Testis (tissue), 3 donors: ENCODE measurements around the gene MBNL2. TPM values are rescaled to one million over a fixed set of nuclear protein-coding genes. Genes with fewer than 3 reads are reported as not detected.

ENCODE experiments used
- DNase-seq: peaks from one replicate; pipeline ENCODE4 v3.0.0-alpha.2; 2019
- H3K27ac ChIP-seq, 2 donors: fragments of 200-600 bp; sonication (generic); one replicate each; pipeline ENCODE4 v1.5.1; 2019
- H3K27me3 ChIP-seq: fragments of 200-600 bp; sonication (generic); one replicate; pipeline ENCODE4 v1.5.1; 2019
- H3K36me3 ChIP-seq: fragments of 200-600 bp; sonication (generic); one replicate; pipeline ENCODE4 v1.5.1; 2017; ENCODE audit warnings: low read depth; ENCODE audit errors: missing control alignments
- H3K4me1 ChIP-seq: fragments of 200-600 bp; sonication (generic); one replicate; pipeline ENCODE4 v1.5.1; 2019
- H3K4me3 ChIP-seq, 2 donors: fragments of 200-600 bp; sonication (generic); one replicate each; pipeline ENCODE4 v1.5.1; 2017 to 2019
- H3K9me3 ChIP-seq: fragments of 200-600 bp; sonication (generic); one replicate; pipeline ENCODE4 v1.5.1; 2017
- POLR2A ChIP-seq: fragments of 450-650 bp; IDR thresholded peaks from one replicate; pipeline ENCODE4 v1.6.1; 2017; ENCODE audit warnings: antibody characterized with exemption, mild to moderate bottlenecking, moderate library complexity
- WGBS, 2 donors: methylation state at CpG; one replicate each; pipeline ENCODE4 v1.1.5; 2018; 5-methylcytosine and 5-hydroxymethylcytosine counted together
- intact Hi-C: fragments of 100-400 bp; cut with DNase I; formaldehyde crosslinking; loops from one replicate; pipeline ENCODE4 v1.15.1; 2023; ENCODE audit warnings: low total_unique reads
- polyA plus RNA-seq: library from polyadenylated mRNA; stranded (reverse); fragments of 350-450 nt; fragmentation: Illumina TruSeq; extraction: RNeasy Lipid Tissue Mini Kit (QIAGEN cat#74804); gene quantifications from one replicate; pipeline ENCODE4 v1.2.3, GENCODE V29; 2014; ENCODE audit warnings: low read depth, low replicate concordance; ENCODE audit not compliant: insufficient read depth
- total RNA-seq, 2 donors: library from RNA; depleted of rRNA; stranded (reverse); fragments of >200 nt; gene quantifications; one replicate each; pipeline ENCODE4 v1.2.3, GENCODE V29; 2016
- TF ChIP-seq, protein P1 (sequence below), 3 experiments: fragments of 450-650 bp in 2 of 3; fragments of 200-600 bp in 1 of 3; sonication (generic) in 1 of 3; IDR thresholded peaks; one replicate each; pipeline ENCODE4 v1.5.1; 2016 to 2019; ENCODE audit warnings: antibody characterized with exemption in 3 of 3, mild to moderate bottlenecking in 2 of 3, moderate library complexity in 1 of 3

Gene MBNL2
- total and polyA plus RNA-seq, 3 donors from 2014 or later: 21.5 to 83.0 (median 69.4) TPM

DNA sequence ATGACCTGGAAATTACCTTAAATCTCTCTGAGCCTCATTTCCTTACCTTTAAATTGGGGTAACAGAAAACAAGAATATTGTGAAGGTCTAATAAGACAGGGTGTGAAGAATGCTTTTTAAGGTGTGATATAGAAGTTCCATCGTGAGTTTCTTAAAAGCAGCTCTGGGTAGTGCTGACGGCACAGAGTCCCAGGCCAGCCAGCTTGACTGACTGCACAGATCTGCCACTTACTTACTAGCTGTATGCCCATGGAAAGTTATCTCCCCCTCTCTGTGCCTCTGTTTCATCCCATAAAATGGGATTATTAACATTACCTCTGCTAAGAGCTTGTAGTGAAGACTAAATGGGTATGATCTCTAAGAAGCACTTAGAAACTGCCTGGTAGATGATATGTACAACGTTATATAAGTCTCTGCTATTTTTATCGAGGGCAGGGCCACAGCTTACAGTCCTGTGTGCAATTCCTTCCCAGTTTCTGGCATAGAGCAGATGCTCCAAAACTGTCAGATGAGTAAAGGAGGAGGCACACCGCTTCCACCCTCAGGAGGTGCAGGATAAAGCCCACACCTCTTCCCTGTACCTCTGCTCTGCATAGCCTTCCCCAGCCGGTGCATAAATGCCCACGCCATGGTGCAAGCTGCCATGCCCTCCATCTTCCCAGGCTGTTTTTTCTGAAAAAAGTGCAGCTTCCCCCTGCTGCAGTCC lies 99.6 kb downstream of the MBNL2 start:
- no peak overlapping the region for H3K27ac ChIP-seq
- peaks cover 7% of the 10 kb centered on the region for H3K4me1 ChIP-seq
- TF ChIP-seq POLR2A: no peak
- TF ChIP-seq, protein P1, sequence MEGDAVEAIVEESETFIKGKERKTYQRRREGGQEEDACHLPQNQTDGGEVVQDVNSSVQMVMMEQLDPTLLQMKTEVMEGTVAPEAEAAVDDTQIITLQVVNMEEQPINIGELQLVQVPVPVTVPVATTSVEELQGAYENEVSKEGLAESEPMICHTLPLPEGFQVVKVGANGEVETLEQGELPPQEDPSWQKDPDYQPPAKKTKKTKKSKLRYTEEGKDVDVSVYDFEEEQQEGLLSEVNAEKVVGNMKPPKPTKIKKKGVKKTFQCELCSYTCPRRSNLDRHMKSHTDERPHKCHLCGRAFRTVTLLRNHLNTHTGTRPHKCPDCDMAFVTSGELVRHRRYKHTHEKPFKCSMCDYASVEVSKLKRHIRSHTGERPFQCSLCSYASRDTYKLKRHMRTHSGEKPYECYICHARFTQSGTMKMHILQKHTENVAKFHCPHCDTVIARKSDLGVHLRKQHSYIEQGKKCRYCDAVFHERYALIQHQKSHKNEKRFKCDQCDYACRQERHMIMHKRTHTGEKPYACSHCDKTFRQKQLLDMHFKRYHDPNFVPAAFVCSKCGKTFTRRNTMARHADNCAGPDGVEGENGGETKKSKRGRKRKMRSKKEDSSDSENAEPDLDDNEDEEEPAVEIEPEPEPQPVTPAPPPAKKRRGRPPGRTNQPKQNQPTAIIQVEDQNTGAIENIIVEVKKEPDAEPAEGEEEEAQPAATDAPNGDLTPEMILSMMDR (IDR thresholded peaks at IDR 0.05): no peak
- H3K27me3 ChIP-seq: no peaks in the 10 kb centered on the region
- intact Hi-C loops: no loop called here
- H3K9me3 ChIP-seq: no peaks in the 10 kb centered on the region
- no peak for DNase-seq
- H3K36me3 ChIP-seq: no peaks in the 10 kb centered on the region
- 76 to 84% methylated on average over 7 of the region's 7 CpGs for WGBS, 2 donors
- H3K4me3 ChIP-seq: no peak overlapping the region

DNA sequence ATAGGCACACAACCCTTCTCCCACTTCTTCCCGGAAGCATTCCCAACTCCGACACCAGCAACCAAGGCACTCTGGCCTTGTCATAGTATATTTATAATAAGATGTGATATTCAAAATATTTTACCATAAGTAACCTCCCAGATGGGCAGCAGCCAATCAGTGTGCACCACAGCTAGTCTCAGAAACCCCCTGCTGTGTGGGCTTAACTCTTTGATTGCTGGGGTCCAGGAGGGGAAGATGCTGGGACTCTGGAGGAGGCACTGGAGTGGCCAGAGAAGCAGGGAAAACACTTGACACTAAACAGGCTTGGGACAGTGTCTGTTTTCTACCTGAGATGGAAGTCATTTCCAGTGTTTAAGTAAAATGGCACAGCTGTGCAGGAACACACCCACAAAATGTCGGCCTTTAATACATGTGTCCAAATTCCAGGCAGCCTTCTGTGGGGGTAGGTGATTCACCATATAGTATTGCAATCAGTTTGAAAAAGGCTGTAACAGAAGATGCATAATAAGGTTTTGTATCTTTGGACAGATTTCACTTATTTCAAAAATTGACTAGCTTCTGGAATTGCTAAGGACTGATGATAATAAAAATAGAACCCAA lies 100.7 kb downstream of the MBNL2 start:
- Histone ChIP-seq H3K9me3 (no peaks in the 10 kb centered on the region), H3K27ac (no peak overlapping the region), H3K4me3 (no peak overlapping the region), H3K4me1 (peaks cover 11% of the 10 kb centered on the region), H3K27me3 (no peaks in the 10 kb centered on the region), H3K36me3 (no peaks in the 10 kb centered on the region)
- intact Hi-C loops: no loop called here
- WGBS, 2 donors: 93% methylated on average over 3 of the region's 3 CpGs
- no peak for TF ChIP-seq POLR2A
- TF ChIP-seq, protein P1 (IDR thresholded peaks at IDR 0.05): no peak
- DNase-seq: no peak

DNA sequence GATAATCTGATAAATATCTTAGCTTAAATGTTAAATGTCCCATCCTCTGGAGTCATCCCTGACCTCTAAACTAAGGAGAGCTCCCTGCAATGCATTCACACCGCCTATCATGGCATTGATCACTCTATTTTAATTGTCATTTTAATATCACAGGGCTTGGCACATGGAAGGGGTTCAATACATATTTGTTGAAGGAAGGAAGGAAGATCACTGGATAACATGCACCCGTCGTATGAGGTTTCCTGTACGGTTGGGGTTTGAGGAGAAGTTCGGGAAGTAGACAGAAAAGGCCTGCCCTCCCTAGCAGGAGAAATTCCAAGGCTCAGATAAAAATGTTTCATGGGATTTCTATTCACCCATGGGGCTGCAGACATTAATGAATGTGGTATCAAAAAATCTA lies 102.0 kb downstream of the MBNL2 start:
- intact Hi-C loops: no loop called here
- 91 to 94% methylated on average over 5 of the region's 5 CpGs for WGBS, 2 donors
- Histone ChIP-seq H3K4me3 (no peak overlapping the region), H3K36me3 (no peaks in the 10 kb centered on the region), H3K9me3 (no peaks in the 10 kb centered on the region), H3K27ac (no peak overlapping the region), H3K4me1 (peaks cover 8% of the 10 kb centered on the region), H3K27me3 (no peaks in the 10 kb centered on the region)
- DNase-seq: no peak
- TF ChIP-seq POLR2A: no peak
- TF ChIP-seq, protein P1 (IDR thresholded peaks at IDR 0.05): no peak

DNA sequence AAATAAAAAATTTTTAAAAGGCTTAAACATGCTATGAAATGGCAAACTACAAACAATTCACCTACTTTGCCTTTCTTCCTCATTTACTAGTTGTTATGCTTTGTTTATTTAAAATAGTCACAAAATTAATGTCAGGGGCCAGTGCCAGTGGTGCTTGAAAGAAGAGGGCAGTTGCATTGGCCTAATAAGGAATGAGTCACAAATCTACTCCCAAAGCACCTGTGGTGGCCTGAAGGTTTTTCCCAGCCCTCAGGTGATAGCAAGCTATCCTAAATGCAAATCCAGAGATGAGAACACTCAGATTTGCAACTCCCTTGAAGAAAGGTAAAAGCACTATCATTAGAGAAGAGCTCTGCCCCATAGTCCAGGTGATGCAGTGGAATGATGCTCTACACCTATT lies 103.6 kb downstream of the MBNL2 start:
- no peak for TF ChIP-seq POLR2A
- TF ChIP-seq, protein P1 (IDR thresholded peaks at IDR 0.05): no peak
- no peak for DNase-seq
- H3K36me3 ChIP-seq: no peaks in the 10 kb centered on the region
- peaks cover 9% of the 10 kb centered on the region for H3K4me1 ChIP-seq
- no peak overlapping the region for H3K4me3 ChIP-seq
- H3K27me3 ChIP-seq: no peaks in the 10 kb centered on the region
- intact Hi-C loops: no loop called here
- H3K9me3 ChIP-seq: no peaks in the 10 kb centered on the region
- H3K27ac ChIP-seq: no peak overlapping the region

DNA sequence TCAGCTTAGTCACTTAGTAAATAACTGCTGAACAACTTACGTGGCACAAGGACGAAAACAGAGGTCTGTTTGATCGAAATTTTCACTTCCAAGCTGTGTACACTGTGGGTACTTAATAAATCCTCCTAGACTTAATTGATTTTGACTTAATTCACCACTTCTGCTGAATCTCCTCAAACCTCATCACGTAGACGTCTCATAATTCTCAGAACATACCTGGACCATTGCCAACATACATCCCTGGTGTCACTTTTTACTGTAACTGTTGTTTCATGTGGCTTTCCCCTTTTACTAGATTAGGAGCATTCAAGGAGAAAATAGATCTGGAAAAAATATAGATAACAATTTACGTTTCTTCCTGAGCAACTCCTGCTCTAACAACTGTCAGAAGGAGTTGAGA lies 105.0 kb downstream of the MBNL2 start:
- WGBS, 2 donors: 66 to 76% methylated on average over 6 of the region's 6 CpGs
- Histone ChIP-seq H3K27me3 (no peaks in the 10 kb centered on the region), H3K9me3 (no peaks in the 10 kb centered on the region), H3K4me3 (no peak overlapping the region), H3K36me3 (no peaks in the 10 kb centered on the region), H3K27ac (no peak overlapping the region), H3K4me1 (peaks cover 9% of the 10 kb centered on the region)
- TF ChIP-seq, protein P1 (IDR thresholded peaks at IDR 0.05): no peak
- no peak for TF ChIP-seq POLR2A
- DNase-seq: no peak
- intact Hi-C loops: no loop called here
